ENCODE results near the gene XAB2.

- no peak for TF ChIP-seq POLR2A (IDR thresholded peaks at IDR 0.05)
- no peak for TF ChIP-seq CTCF (IDR thresholded peaks at IDR 0.05)
These were observed 33.3 kb upstream of the XAB2 start for GRCh38 chr19:7662657-7663056.

Measured in Peyer's patch (tissue), 4 donors.